NB4 (cell line): Measurements from ENCODE around the gene SV2B.

Source experiments
- MYC ChIP-seq: IDR thresholded peaks from 2 replicates; pipeline ENCODE4 v1.6.1; 2011; ENCODE audit warnings: low read depth, low read length
- POLR2A ChIP-seq: IDR thresholded peaks from 2 replicates; pipeline ENCODE4 v1.6.1; 2011; ENCODE audit warnings: mild to moderate bottlenecking; ENCODE audit not compliant: insufficient read length; ENCODE audit errors: extremely low read depth
- TF ChIP-seq, protein P1 (sequence below): IDR thresholded peaks from one replicate; pipeline ENCODE4 v1.5.1; 2012; ENCODE audit warnings: low read depth, low read length
- TF ChIP-seq, protein P2 (sequence below): IDR thresholded peaks from 2 replicates; pipeline ENCODE4 v1.6.1; 2011; ENCODE audit warnings: low read depth, low read length

DNA sequence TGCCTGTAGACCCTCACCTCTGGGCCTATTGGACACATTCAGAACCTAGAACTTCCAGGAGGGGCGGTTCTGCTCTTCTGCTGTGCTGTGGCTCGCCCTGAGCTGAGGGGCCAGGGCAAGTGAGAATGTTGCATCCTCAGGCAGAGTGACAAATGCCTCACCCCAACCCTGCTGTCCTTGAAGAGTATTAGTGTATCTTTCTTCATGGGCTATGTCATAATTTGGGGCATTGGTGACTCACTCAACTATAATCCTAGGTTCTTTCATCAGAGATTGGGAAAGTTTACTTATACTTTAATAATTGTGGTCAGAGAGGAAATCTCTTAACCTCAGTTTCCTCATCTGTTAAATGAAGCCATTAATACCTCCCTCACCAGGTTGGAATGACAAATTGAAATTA, 143.8 kb downstream of the SV2B start:
- TF ChIP-seq, protein P1, sequence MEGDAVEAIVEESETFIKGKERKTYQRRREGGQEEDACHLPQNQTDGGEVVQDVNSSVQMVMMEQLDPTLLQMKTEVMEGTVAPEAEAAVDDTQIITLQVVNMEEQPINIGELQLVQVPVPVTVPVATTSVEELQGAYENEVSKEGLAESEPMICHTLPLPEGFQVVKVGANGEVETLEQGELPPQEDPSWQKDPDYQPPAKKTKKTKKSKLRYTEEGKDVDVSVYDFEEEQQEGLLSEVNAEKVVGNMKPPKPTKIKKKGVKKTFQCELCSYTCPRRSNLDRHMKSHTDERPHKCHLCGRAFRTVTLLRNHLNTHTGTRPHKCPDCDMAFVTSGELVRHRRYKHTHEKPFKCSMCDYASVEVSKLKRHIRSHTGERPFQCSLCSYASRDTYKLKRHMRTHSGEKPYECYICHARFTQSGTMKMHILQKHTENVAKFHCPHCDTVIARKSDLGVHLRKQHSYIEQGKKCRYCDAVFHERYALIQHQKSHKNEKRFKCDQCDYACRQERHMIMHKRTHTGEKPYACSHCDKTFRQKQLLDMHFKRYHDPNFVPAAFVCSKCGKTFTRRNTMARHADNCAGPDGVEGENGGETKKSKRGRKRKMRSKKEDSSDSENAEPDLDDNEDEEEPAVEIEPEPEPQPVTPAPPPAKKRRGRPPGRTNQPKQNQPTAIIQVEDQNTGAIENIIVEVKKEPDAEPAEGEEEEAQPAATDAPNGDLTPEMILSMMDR: no peak
- no peak for TF ChIP-seq POLR2A
- no peak for TF ChIP-seq MYC
- TF ChIP-seq, protein P2, sequence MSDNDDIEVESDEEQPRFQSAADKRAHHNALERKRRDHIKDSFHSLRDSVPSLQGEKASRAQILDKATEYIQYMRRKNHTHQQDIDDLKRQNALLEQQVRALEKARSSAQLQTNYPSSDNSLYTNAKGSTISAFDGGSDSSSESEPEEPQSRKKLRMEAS: no peak
